Thyroid gland (tissue), 4 donors: ENCODE results near the gene OXCT2. TPM values are rescaled to one million over a fixed set of nuclear protein-coding genes. Genes with fewer than 3 reads are reported as not detected.

Experiments
- DNase-seq, 2 donors: peaks; one replicate each; pipeline ENCODE4 v3.0.0-alpha.2; 2019
- H3K27ac ChIP-seq, 3 donors: fragments of 200-600 bp; sonication (generic); 1 replicate in 2 of 3; 2 replicates in 1 of 3; pipeline ENCODE4 v1.5.1; 2016 to 2019; ENCODE audit warnings: mild to moderate bottlenecking in 1 of 3, moderate library complexity in 1 of 3
- H3K27me3 ChIP-seq: fragments of 200-600 bp; sonication (generic); one replicate; pipeline ENCODE4 v1.5.1; 2019
- H3K36me3 ChIP-seq, 2 donors: fragments of 200-600 bp; sonication (generic); one replicate each; pipeline ENCODE4 v1.5.1; 2016 to 2019
- H3K4me1 ChIP-seq, 2 donors: fragments of 200-600 bp; sonication (generic); one replicate each; pipeline ENCODE4 v1.5.1; 2017 to 2019
- H3K4me3 ChIP-seq, 3 donors: fragments of 200-600 bp; sonication (generic); replicated peaks in 1 of 3; 1 replicate in 2 of 3; 2 replicates in 1 of 3; pipeline ENCODE4 v1.5.1; 2016; ENCODE audit warnings: mild to moderate bottlenecking in 1 of 3
- H3K9me3 ChIP-seq: fragments of 200-600 bp; sonication (generic); one replicate; pipeline ENCODE4 v1.5.1; 2017
- POLR2A ChIP-seq, 2 donors: fragments of 450-650 bp; IDR thresholded peaks; one replicate each; pipeline ENCODE4 v1.6.1; 2017; ENCODE audit warnings: antibody characterized with exemption in 2 of 2, mild to moderate bottlenecking in 2 of 2, moderate library complexity in 1 of 2
- WGBS, 2 donors: methylation state at CpG; one replicate each; pipeline ENCODE4 v1.1.5; 2017; 5-methylcytosine and 5-hydroxymethylcytosine counted together
- intact Hi-C: fragments of 100-400 bp; cut with DNase I; formaldehyde crosslinking; loops from one replicate; pipeline ENCODE4 v1.15.1; 2023
- total RNA-seq, 4 donors: library from RNA; depleted of rRNA; stranded (reverse); fragments of >200 nt; gene quantifications; one replicate each; pipeline ENCODE4 v1.2.3, GENCODE V29; 2016
- TF ChIP-seq, protein P1 (sequence below), 6 experiments: fragments of 200-600 bp in 3 of 6; fragments of 450-650 bp in 3 of 6; sonication (generic) in 3 of 6; IDR thresholded peaks; one replicate each; pipeline ENCODE4 v1.5.1; 2016 to 2019; ENCODE audit warnings: antibody characterized with exemption in 6 of 6, mild to moderate bottlenecking in 2 of 6, inconsistent platforms in 1 of 6, moderate library complexity in 1 of 6

The OXCT2 gene
- total RNA-seq, 4 donors from 2014 or later: 2.6 to 8.2 (median 3.5) TPM

DNA sequence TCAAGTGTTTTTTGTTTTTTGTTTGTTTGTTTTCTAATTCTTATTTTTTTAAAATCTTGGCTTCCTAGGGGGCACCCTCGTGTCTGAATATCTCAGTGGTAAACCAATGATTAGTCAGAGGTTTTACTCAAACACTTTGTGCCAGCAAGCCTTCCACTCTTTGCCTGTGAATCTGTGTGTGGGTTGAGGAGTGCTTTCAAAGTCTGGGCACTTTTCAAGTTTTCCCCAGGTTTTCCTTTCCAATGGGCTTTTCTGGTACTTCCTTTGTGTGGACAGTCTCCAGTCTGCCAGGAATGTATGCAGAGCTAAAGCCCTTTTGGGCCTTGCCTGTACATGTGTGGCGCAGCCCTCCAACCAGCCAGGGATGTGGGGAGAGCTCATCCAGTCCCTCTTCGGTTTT, 42.1 kb downstream of the OXCT2 start:
- WGBS, 2 donors: 58 to 72% methylated on average over 3 of the region's 3 CpGs
- intact Hi-C loops: no loop called here
- H3K9me3 ChIP-seq: no peaks in the 10 kb centered on the region

DNA sequence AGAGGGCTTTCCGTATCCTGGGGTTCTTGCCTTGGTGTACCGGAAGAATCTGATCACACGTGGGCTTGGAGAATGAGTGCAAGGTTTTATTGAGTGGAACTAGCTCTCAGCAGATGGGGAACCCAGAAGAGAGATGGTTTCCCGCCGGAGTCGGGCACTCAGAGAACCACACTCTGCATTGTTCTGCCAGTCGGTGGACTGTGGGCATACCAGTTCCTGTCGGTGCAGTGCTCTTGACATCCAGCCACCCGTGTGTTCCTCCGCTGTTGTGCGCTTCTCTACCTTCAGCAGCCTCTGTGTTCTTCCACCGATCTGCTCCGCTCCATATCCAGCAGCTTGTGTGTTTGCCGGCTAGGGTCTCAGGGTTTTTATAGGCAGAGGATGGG, 43.2 kb downstream of the OXCT2 start:
- H3K36me3 ChIP-seq: no peaks in the 10 kb centered on the region
- no peak overlapping the region for H3K4me3 ChIP-seq
- 45 to 63% methylated on average over 14 of the region's 14 CpGs for WGBS, 2 donors
- no peaks in the 10 kb centered on the region for H3K4me1 ChIP-seq
- H3K27ac ChIP-seq: no peak overlapping the region
- no peaks in the 10 kb centered on the region for H3K9me3 ChIP-seq
- no peak for TF ChIP-seq POLR2A (IDR thresholded peaks at IDR 0.05)
- TF ChIP-seq, protein P1, sequence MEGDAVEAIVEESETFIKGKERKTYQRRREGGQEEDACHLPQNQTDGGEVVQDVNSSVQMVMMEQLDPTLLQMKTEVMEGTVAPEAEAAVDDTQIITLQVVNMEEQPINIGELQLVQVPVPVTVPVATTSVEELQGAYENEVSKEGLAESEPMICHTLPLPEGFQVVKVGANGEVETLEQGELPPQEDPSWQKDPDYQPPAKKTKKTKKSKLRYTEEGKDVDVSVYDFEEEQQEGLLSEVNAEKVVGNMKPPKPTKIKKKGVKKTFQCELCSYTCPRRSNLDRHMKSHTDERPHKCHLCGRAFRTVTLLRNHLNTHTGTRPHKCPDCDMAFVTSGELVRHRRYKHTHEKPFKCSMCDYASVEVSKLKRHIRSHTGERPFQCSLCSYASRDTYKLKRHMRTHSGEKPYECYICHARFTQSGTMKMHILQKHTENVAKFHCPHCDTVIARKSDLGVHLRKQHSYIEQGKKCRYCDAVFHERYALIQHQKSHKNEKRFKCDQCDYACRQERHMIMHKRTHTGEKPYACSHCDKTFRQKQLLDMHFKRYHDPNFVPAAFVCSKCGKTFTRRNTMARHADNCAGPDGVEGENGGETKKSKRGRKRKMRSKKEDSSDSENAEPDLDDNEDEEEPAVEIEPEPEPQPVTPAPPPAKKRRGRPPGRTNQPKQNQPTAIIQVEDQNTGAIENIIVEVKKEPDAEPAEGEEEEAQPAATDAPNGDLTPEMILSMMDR (IDR thresholded peaks at IDR 0.05): no peak
- DNase-seq: peak in 1 of 2 donors; percentile 8
- intact Hi-C loops: no loop called here
- H3K27me3 ChIP-seq: peaks cover 13% of the 10 kb centered on the region

More for the DNA sequence above, 42.1 kb downstream of the OXCT2 start:
- no peak overlapping the region for H3K27ac ChIP-seq
- H3K27me3 ChIP-seq: peaks cover 13% of the 10 kb centered on the region
- DNase-seq: no peak
- H3K4me1 ChIP-seq: peaks cover 0 to 6% of the 10 kb centered on the region in 2 donors
- H3K36me3 ChIP-seq: no peaks in the 10 kb centered on the region
- no peak for TF ChIP-seq POLR2A (IDR thresholded peaks at IDR 0.05)
- TF ChIP-seq, protein P1 (IDR thresholded peaks at IDR 0.05): no peak
- no peak overlapping the region for H3K4me3 ChIP-seq

DNA sequence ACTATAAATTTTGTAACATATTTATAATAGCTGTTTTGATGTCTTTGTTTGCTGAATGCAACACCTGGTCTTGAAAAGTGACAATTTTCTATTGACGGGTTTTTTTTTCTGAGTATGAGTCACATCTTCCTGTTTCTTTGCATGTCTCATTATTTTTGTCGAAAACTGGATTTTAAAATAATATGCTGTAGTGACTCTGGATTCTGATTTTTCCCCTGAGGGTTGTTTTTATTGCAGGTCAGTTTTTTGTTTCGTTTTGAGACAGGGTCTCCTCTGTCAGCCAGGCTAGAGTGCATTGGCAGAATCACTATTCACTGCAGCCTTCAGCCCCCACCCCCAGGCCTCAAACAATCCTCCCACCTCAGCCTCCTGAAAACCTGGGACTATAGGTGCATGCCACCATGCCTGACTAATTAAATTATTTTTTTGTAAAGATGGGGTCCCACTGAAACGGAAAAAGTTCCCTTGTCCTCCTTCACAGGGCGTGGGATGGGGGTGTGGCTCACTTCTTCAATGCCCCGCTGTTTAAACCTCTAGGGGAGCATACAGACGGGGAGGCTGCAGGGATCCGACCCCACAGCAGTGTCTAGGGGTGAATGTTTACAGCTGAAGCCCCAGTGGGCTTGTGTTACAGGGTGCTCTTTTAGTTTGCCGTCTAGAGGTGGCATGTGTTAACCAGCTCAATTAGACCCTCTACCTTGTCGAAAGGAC, 43.8 kb downstream of the OXCT2 start:
- Histone ChIP-seq H3K27ac (no peak overlapping the region), H3K4me1 (no peaks in the 10 kb centered on the region), H3K4me3 (no peak overlapping the region), H3K9me3 (no peaks in the 10 kb centered on the region), H3K27me3 (peaks cover 13% of the 10 kb centered on the region), H3K36me3 (no peaks in the 10 kb centered on the region)
- 45 to 51% methylated on average over 7 to 10 of the region's 10 CpGs for WGBS, 2 donors
- DNase-seq: no peak
- TF ChIP-seq POLR2A (IDR thresholded peaks at IDR 0.05): no peak
- TF ChIP-seq, protein P1 (IDR thresholded peaks at IDR 0.05): no peak
- intact Hi-C loops: no loop called here

DNA sequence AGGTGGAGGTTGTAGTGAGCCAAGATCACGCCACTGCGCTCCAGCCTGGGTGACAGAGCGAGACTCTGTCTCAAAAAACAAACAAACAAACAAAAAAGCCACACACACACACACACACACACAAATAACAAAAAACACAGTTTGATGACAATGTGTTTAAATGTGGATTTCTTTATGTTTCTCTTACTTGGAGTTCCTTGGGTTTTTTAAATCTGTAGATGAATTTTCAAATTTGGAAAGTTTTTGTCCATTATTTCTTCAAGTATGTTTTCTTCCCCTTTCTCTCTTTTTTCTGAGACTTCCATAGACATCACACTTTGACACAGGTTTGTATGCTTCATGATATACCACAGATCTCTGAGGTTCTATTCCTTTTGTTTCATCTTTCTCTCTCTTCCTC, 44.5 kb downstream of the OXCT2 start:
- 82 to 88% methylated on average over 3 of the region's 3 CpGs for WGBS, 2 donors
- H3K9me3 ChIP-seq: no peaks in the 10 kb centered on the region
- H3K27ac ChIP-seq: no peak overlapping the region
- H3K4me3 ChIP-seq: no peak overlapping the region
- H3K36me3 ChIP-seq: no peaks in the 10 kb centered on the region
- H3K27me3 ChIP-seq: peaks cover 13% of the 10 kb centered on the region
- H3K4me1 ChIP-seq: no peaks in the 10 kb centered on the region
- TF ChIP-seq POLR2A (IDR thresholded peaks at IDR 0.05): no peak
- TF ChIP-seq, protein P1 (IDR thresholded peaks at IDR 0.05): no peak
- intact Hi-C loops: no loop called here
- DNase-seq: no peak

DNA sequence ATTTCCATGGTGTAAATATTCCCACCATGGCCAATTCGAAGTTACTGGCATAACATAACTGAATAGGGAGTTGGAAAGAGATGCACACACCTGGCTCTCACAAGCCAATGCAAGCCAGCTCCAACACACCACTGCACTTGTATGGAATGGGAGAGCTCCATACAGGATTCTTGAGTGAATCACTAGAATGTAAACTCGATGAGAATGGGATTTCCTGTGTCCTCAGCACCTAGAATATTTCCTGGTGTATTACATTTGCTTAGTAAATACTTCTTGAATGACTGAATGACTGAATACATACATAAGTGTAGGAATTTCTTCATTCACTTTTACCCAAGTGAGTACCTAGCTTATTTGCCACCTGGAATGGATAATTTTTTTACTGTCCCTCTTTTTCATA, 48.7 kb downstream of the OXCT2 start:
- Histone ChIP-seq H3K9me3 (no peaks in the 10 kb centered on the region), H3K27ac (no peak overlapping the region), H3K27me3 (peaks cover 2% of the 10 kb centered on the region), H3K4me1 (no peaks in the 10 kb centered on the region), H3K4me3 (no peak overlapping the region), H3K36me3 (no peaks in the 10 kb centered on the region)
- no peak for DNase-seq
- 22 to 24% methylated on average over 2 of the region's 2 CpGs for WGBS, 2 donors
- intact Hi-C loops: no loop called here
- TF ChIP-seq POLR2A (IDR thresholded peaks at IDR 0.05): no peak
- TF ChIP-seq, protein P1 (IDR thresholded peaks at IDR 0.05): no peak
